Bronchial epithelial cell (primary cell): ENCODE results near the gene DAGLA. TPM values are rescaled to one million over a fixed set of nuclear protein-coding genes. Genes with fewer than 3 reads are reported as not detected.
A peak's percentile ranks its signal among the peaks of the same experiment; 100 is the strongest.

Source experiments
- DNase-seq: peaks from one replicate; pipeline ENCODE4 v3.0.0-alpha.2; 2010; ENCODE audit warnings: low read depth
- FAIRE-seq: peaks from 2 replicates; lab custom pipeline; 2011; peaks lifted over from hg19 to GRCh38; lab: Jason Lieb, UNC
- H3K27me3 ChIP-seq: 2 replicates; pipeline ENCODE4 v1.5.1; 2011; ENCODE audit warnings: low read length; ENCODE audit not compliant: control insufficient read depth, insufficient read depth
- H3K36me3 ChIP-seq: 2 replicates; pipeline ENCODE4 v1.5.1; 2011; ENCODE audit warnings: low read length; ENCODE audit not compliant: control insufficient read depth, insufficient read depth
- H3K4me3 ChIP-seq: 2 replicates; pipeline ENCODE4 v1.5.1; 2011; ENCODE audit warnings: mild to moderate bottlenecking, low read depth, low read length, control low read depth
- CTCF ChIP-seq: IDR thresholded peaks from 2 replicates; pipeline ENCODE4 v1.5.1; 2011; ENCODE audit warnings: mild to moderate bottlenecking, moderate library complexity, low read length, control low read depth, inconsistent platforms; ENCODE audit not compliant: insufficient read depth, severe bottlenecking
- total RNA-seq: library from RNA; depleted of rRNA; stranded (reverse); fragments of >200 nt; gene quantifications from 2 replicates; pipeline ENCODE4 v1.2.1, GENCODE V29; 2014

The DAGLA gene
- total RNA-seq, 1 donor from 2014 or later, result under 0.01 TPM

GRCh38 chr11:61691380-61692156 lies 11.4 kb downstream of the DAGLA start:
- no peak for TF ChIP-seq CTCF
- DNase-seq (no peak), FAIRE-seq (no peak)
- no peak overlapping the region for H3K4me3 ChIP-seq
- peaks cover 2% of the 10 kb centered on the region for H3K27me3 ChIP-seq
- H3K36me3 ChIP-seq, result no peaks in the 10 kb centered on the region

- Histone ChIP-seq H3K4me3 (no peak overlapping the region), H3K36me3 (no peaks in the 10 kb centered on the region), H3K27me3 (peaks cover 2% of the 10 kb centered on the region)
- FAIRE-seq (no peak), DNase-seq (no peak)
- TF ChIP-seq CTCF, result no peak
Measured at GRCh38 chr11:61693922-61694601, 13.9 kb downstream of the DAGLA start.

- Histone ChIP-seq H3K4me3 (no peak overlapping the region), H3K27me3 (peaks cover 2% of the 10 kb centered on the region), H3K36me3 (no peaks in the 10 kb centered on the region)
- FAIRE-seq (no peak), DNase-seq (no peak)
- TF ChIP-seq CTCF, result no peak
Measured at GRCh38 chr11:61694602-61694939, 14.4 kb downstream of the DAGLA start.

GRCh38 chr11:61694946-61695706 lies 14.9 kb downstream of the DAGLA start:
- TF ChIP-seq CTCF, result peak; percentile 37
- no peaks in the 10 kb centered on the region for H3K36me3 ChIP-seq
- H3K27me3 ChIP-seq, result peaks cover 2% of the 10 kb centered on the region
- no peak overlapping the region for H3K4me3 ChIP-seq
- FAIRE-seq, result peak; percentile 50
- no peak for DNase-seq

- FAIRE-seq (peak; percentile 62), DNase-seq (peak; percentile 88)
- no peaks in the 10 kb centered on the region for H3K36me3 ChIP-seq
- no peak overlapping the region for H3K4me3 ChIP-seq
- TF ChIP-seq CTCF, result peak; percentile 37
- peaks cover 2% of the 10 kb centered on the region for H3K27me3 ChIP-seq
Measured at GRCh38 chr11:61695917-61696316, 15.7 kb downstream of the DAGLA start.
